Measurements from ENCODE around the gene HEATR5A.
"Not testable (repeated sequence)": the region's sequence is repeated elsewhere in the genome, so short reads cannot be mapped to it uniquely, and the experiment has no call there.

HEATR5A gene

GRCh38 chr14:31380106-31380505, 40.2 kb downstream of the HEATR5A start:
- no peak for TF ChIP-seq CTCF (IDR thresholded peaks at IDR 0.05; ENCODE audit: insufficient read depth, low read depth, low read length, missing control alignments)
- no peak for DNase-seq (ENCODE audit: low read depth)
- H3K4me3 ChIP-seq (ENCODE audit: low read length), result no peak overlapping the region

GRCh38 chr14:31379125-31379947, 41.0 kb downstream of the HEATR5A start:
- H3K4me3 ChIP-seq (ENCODE audit: low read length); DNase-seq (ENCODE audit: low read depth): not testable (repeated sequence)

GRCh38 chr14:31377433-31377832, 42.9 kb downstream of the HEATR5A start:
- no peak overlapping the region for H3K4me3 ChIP-seq (ENCODE audit: low read length)
- no peak for DNase-seq (ENCODE audit: low read depth)
- TF ChIP-seq CTCF (IDR thresholded peaks at IDR 0.05; ENCODE audit: insufficient read depth, low read depth, low read length, missing control alignments), result no peak

- DNase-seq (ENCODE audit: low read depth), result no peak
- no peak overlapping the region for H3K4me3 ChIP-seq (ENCODE audit: low read length)
- no peak for TF ChIP-seq CTCF (IDR thresholded peaks at IDR 0.05; ENCODE audit: insufficient read depth, low read depth, low read length, missing control alignments)
Measured at GRCh38 chr14:31371646-31372045, 48.7 kb downstream of the HEATR5A start.

GRCh38 chr14:31363331-31364073, 56.8 kb downstream of the HEATR5A start:
- no peak for TF ChIP-seq CTCF (IDR thresholded peaks at IDR 0.05; ENCODE audit: insufficient read depth, low read depth, low read length, missing control alignments)
- H3K4me3 ChIP-seq (ENCODE audit: low read length), result no peak overlapping the region
- DNase-seq (ENCODE audit: low read depth), result no peak

GRCh38 chr14:31362746-31363145, 57.6 kb downstream of the HEATR5A start:
- no peak for TF ChIP-seq CTCF (IDR thresholded peaks at IDR 0.05; ENCODE audit: insufficient read depth, low read depth, low read length, missing control alignments)
- H3K4me3 ChIP-seq (ENCODE audit: low read length), result no peak overlapping the region
- peak; percentile 24 for DNase-seq (ENCODE audit: low read depth)

GRCh38 chr14:31361761-31362160, 58.6 kb downstream of the HEATR5A start:
- not testable (repeated sequence) for H3K4me3 ChIP-seq (ENCODE audit: low read length)
- peak; percentile 2 for DNase-seq (ENCODE audit: low read depth)
